ENCODE measurements around the gene CDC42EP5.

Gene CDC42EP5

DNA sequence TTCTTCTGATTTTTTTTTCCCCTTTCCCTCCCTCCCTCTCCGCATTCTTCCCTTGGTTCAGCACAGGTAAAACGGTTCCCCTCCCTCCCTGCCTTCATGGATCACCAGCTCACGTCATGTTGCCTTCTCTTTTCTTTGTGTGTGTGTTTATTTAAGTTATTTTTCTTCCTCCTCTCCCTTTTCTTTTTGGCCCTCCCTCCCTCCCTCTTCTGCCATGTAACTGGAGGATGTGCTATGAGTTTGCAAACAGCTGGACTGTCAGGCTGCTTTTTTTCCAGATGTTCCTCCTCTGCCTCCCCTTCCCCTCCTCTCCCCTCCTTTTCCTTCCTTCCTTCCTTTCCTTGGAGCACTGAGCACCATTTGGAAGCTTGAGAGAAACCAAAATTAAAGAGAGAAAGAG is 11.5 kb downstream of the CDC42EP5 start:
- no peak for DNase-seq

DNA sequence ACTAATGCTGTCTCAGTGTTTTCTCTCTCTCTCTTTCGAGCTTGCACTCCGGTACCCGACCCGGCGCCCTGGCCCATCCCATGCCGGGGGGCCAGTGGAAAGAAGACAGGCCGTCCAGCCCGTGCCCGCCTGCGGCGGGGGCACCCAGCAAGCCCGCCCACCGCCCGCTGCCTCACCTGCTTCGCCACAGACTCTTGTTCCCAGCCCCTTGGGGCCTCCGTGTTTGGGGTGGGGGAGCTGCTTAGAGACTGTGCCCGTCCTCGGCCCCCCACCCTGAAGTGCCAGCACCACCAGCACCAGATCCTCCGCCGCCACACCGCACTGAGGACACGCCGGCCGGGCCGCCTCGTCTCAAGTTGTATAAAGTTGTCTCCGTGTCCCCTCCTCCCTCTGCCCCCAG is 11.9 kb downstream of the CDC42EP5 start:
- no peak for DNase-seq

DNA sequence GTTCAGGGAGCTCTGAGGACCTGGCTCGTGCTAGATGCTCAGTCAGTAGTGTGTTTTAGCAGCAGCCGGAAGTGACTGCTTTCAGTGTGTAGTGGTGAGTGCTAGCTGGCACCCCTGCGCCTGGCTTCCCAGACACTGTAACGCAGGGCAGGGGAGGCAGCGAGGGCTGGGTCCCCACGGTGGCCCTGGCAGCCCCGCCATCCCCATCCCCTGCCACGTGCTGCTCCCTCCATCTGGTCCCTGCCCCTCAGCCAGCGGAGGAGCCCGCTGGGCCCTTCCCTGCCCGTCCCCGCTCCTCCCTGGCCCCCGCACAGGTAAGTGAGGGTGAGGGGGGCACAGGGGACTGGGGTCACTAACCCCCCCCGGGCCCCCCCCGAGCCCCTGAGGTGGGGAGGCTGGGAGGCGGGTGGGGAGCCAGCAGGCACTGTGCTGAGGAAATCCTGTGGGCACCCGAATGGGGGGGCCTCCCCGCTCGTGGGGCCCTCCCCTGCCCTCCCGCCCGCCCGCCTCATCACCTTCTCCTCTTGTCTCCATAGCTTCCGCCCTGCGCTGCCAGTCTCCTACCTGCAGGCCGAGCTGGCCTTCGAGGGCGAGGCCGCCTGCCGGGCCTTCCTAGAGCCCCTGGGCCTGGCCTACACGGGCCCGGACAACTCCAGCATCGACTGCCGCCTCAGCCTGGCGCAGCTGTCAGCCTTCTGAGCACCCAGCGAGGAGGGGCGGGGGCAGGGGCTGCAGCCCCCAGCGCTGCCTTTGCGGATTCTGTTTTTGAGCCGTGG is 12.7 kb downstream of the CDC42EP5 start:
- DNase-seq, result no peak

DNA sequence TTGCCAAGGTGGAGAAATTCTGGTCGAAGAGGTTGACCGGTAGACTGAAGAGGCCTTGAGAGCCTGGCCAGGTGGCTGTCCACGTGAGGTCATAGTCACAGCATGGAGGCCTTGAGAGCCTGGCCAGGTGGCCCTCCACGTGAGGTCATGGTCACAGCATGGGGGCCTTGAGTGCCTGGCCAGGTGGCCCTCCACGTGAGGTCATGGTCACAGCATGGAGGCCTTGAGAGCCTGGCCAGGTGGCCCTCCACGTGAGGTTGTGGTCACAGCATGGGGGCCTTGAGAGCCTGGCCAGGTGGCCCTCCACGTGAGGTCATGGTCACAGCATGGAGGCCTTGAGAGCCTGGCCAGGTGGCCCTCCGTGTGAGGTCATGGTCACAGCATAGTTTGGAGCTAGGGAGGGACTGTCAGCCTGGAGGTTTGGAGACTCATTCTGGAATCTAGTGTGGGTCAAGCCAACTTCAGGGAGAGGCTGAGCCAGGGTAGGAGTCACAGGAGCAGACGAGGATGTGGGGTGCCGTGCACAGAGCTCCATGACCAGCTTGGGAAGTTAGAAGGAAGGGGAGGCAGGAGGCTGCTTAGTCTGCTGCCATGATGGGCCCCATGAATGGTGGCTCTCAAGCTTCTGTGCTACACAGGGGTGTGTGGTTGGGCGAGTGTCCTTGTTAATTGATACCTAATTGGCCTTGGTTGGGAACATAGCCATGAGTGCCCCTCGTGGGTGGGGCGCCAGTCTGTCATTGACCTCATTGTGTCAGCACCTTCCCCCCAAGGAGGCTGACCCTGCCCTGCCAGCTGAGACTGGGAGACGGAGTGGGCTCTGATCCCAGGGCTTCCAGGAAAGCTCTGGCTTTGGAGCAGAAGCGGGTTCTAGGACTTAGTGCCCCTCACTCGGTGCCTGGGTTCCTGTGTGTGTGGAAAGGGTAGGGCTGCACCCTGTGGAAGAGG is 13.5 kb downstream of the CDC42EP5 start:
- no peak for DNase-seq

DNA sequence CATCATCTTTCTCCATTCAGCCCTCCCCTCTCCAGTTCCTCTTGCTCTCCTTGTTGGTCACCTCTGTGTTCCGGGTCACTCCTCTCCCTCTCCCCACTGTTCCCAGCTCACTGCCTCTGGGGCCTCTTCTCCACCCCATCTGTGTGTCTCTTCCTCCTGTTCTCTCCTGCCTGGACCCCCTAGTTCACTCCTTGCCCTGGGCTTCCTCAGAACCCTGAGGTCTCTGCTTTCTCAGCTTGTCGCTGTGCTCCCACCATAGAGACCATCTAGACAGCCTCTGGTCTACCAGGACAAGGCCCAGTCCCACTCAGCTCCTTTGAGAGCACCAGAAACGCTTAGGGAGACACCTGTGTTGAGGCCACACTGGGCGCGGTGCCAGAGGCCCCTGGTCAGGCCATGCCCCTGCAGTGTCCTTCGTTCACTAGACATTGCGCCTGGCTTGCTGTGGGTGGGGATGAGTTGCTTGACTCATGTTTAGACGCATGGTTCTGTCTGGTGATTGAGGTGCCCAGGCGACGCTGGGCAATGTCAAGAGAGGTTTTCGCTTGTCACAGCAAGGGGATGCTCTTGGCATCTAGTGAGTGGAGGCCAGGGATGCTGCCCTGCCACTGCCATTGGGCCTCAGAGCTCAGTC is 14.3 kb downstream of the CDC42EP5 start:
- no peak for DNase-seq

DNA sequence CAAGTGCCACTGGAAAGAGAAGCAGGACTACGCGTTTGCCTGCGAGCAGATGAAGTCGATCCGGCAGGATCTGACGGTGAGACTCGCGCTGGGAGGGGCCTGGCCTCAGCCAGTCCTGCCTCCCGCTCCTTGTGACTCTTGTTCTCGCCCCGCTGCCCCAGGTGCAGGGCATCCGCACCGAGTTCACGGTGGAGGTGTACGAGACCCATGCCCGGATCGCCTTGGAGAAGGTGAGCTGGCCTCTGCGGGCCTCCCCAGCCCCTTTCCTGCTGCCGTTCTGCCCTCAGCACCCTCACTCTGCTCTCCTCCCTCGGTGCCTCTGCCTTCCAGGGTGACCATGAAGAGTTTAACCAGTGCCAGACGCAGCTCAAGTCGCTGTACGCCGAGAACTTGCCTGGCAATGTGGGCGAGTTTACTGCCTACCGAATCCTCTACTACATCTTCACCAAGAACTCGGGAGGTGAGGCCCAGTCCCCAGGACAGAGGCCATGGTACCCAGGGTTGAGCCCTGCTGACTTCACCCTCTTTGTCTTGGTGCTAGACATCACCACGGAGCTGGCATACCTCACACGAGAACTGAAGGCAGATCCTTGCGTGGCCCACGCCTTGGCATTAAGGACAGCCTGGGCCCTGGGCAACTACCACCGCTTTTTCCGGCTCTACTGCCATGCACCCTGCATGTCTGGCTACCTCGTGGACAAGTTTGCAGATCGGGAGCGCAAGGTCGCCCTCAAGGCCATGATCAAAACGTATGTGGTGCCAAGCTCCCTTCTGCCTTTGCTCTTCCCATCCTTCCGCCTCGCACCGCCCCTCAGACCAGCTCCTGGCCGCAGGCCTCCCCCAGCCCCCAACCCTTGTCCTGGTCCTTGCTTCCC is 15.1 kb downstream of the CDC42EP5 start:
- no peak for DNase-seq

DNA sequence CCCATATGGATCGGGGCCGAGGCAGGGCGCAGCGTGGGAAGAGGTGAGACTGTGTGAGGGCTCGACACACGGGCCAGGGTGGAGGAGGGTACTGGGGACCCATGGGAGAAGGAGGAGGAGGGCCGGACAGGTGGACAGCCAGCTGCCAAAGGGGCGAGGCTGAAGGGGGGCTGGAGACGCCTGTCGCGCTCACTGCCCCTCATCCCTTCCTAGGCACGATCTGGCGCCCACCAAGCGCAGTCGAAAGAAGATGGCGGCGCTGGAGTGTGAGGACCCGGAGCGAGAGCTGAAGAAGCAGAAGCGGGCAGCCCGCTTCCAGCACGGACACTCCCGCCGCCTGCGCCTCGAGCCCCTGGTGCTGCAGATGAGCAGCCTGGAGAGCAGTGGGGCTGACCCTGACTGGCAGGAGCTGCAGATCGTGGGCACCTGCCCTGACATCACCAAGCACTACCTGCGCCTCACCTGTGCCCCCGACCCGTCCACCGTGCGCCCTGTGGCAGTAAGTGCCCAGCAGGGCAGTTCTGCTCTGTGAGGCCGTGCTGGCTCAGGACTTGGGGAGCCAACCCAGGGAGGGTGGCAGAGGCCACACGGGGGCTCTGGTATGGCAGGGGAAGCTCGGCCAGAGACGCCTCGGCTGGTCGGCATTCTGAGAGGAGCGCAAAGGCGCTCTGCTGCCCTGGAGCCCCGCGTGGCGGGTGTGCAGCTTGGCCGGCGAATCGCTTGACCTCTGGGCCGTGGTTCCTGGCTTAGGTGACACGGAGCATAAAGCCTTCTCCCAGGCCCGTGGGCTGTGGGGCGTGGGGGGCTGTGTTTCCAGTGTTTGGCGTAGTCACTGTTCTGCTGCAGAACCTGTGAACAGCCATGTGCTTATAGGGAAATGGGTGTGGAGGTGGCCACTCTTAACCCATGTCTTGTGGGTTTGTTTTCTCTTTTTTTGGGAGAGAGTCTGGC is 16.4 kb downstream of the CDC42EP5 start:
- DNase-seq, result no peak

DNA sequence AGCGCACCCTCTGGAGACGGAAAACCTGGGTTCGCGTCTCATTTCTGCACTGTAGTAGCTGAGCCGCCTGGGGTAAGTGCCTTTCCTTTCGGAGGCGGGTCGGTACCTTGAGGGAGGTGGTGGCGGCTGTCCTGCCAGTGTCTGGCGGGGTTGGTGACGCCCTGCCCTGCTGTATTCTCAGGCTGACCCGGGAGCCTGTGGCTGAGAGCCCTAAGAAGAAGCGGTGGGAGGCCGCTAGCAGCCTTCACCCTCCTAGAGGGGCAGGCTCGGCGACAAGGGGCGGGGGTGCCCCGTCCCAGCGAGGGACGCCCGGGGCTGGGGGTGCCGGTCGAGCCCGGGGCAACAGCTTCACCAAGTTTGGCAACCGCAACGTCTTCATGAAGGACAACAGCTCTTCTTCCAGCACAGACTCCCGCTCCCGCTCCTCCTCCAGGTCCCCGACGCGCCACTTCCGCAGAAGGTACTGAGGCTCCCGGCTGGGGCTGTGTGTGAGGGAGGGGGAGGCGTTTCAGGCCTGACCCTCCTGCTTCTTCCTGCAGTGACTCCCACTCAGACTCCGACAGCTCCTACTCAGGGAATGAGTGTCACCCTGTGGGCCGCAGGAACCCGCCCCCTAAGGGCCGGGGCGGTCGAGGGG is 17.2 kb downstream of the CDC42EP5 start:
- DNase-seq, result no peak

DNA sequence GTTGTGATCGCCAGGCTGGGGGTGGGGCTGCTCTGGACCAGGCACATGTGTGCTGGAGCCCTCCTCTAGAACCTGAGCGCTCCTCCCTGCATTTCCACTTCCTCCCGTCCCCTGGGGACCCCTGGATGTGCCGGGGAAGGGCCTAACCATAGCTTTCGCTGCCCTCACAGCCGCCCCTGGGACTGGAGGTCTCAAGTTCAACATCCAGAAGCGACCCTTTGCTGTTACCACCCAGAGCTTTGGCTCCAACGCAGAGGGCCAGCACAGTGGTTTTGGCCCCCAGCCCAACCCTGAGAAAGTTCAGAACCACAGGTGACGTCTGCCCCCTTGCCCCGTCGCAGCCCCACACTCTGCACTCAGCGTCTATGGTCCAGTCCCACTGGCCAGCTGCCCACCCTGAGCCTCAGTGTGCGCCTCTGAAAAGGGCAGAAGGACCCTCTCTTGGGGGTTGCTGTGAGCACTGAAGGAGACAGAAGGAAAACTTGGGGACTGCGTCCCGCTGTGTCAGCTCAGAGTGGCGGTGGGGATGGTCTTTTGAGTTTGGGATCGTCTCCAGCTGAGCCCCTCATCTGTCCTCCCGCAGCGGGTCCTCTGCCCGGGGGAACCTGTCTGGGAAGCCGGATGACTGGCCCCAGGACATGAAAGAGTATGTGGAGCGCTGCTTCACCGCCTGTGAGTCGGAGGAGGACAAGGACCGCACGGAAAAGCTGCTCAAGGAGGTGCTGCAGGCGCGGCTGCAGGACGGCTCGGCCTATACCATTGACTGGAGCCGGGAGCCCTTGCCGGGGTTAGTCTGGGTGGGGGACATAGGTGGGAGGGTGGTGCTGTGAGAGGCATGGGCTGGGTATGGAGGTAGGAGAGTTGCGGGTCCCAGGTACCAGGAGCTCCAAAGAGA is 18.1 kb downstream of the CDC42EP5 start:
- DNase-seq, result no peak

DNA sequence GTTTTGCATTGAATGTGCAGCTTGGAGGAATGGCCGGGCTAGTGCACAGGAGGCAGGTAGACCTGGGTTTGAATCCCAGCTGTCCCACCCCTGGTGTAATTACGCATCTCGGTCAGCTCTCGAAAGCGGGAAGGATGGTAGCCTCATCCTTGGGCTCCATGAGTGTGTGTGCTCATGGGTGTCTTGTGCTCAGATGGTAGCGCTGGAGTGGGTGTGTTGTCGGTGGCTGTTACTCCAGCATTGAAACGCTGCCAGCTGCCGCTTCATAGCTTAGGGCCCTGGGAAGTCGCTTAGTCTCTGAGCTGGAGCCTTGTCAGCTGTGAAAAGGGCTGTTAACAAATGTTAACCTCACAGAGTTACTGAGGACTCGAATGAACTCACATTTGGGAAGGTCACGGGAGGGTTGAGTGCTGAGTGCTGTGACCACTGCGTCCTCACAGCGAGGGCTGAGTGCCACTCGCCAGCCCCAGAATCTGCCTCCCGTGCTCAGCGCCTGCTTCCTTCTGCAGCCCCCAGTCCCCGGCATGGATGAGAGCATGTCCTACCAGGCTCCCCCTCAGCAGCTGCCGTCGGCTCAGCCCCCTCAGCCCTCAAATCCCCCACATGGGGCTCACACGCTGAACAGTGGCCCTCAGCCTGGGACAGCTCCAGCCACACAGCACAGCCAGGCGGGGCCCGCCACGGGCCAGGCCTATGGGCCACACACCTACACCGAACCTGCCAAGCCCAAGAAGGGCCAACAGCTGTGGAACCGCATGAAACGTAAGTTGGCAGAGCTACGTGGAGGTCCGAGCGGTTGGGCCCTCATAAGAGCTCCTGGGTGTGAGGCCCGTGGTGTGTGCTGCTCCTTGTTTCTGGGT is 18.9 kb downstream of the CDC42EP5 start:
- DNase-seq, result no peak

DNA sequence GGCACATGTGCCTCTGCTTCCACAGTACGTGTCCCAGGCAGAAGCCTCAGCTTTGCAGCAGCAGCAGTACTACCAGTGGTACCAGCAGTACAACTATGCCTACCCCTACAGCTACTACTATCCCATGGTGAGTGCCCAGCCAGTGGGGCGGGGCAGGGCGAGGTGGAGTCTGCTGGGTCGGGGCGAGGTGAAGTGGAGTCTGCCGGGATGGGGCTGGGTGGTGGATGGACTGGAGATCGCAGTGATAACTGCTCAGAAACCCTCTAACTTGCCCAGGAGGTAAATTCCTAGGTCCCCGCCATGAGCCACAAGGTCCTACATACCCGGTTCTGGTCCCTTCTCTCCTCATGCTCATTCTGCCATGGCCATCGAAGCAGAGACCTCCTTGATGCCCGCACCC is 20.5 kb downstream of the CDC42EP5 start:
- DNase-seq, result no peak

DNA sequence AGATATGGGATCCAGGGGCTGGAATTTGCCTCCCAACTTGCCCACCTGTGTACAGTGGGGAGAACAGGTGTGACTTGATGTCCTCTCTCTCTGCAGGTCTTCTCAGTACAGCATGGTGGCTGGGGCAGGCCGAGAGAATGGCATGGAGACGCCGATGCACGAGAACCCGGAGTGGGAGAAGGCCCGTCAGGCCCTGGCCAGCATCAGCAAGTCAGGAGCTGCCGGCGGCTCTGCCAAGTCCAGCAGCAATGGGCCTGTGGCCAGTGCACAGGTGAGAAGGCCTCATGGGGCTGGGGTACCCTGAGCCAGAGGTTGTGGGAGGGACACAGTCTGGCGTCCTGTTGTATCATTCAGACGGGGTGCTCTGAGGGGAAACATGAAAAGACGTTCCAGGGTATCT is 21.1 kb downstream of the CDC42EP5 start:
- no peak for DNase-seq

DNA sequence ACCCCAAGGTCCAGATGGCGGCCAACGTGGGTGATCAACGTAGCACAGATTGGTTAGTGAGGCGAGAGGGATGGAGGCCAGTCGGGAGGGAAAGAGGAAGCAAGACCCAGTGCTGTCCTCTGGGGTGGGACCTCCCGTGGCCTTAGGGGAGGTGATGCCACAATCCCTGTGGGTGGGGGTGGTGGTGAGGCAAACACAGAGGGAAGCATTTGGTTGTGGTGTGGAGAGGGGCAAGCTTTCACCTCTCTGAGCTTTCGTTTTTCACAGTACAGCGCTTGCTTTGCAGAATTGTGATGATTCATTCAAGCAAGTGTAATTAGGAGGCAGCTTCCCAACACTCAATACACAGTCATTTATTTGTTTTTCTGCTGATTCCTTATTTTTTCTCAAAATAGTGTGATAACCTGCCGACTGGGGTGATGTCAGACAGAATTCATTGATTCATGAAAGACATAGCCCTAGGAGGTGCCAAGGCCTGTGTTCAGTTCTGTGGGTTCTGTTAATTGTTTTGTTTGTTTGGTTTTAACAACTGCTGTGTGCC is 21.7 kb downstream of the CDC42EP5 start:
- no peak for DNase-seq

DNA sequence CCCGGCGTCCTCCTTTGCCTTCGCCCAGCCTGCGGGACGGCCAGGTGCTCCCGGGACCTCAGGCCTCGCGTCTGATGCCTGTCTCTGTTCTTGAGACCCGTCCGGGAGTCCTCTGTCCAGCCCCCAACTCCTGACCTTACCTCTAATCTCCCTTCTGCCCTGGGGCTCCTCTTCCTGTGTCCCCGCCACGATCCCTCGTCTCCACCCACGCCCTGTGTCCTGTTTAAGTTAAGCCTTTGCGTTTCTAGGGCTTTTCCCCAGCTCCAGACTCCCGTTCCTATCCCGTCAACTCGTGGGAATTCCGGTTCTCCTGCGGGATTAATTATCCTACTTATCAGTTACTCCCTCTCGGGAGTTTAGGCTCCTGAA is 23.4 kb downstream of the CDC42EP5 start:
- no peak for DNase-seq

DNA sequence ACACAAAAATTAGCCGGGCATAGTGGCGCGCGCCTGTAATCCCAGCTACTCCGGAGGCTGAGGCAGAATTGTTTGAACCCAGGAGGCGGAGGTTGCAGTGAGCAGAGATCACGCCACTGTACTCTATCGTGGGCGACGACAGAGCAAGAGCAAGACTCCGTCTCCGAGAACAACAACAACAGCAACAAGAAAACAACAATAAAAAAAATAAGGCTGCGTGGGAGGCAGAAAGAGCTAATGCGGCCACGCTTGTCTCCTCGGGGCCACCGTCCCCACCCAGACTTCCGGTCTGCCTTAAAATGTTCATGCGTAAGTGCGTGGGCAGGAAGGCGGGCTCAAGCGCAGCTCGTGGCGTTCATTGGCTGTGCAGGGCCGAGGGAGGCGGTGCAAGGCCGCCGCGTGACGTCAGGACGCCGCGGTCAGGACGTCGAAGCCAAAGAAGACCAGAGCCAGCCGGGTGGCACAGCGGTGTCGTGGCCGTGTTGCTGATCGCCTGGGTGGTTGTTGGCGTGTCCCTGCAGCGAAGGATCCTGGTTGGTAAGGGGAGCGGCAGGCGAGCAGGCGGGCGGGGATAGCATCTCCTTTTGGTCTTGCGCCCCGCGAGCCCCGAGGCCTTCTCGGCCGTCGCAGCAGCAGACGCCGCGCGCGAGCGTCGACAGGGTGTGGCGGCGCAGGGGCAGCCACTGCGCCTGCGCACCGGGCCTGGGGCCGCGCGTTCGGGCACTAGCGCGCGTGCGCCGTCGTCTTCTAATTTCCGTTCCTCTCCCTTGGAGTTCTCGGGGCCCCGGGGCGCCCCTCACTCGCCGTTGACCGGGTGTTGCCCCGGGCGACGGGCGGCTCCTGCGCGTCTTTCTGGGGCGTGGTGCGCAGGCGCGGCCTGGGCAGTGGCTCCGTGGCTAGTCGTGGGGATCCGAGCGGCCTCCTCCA is 24.1 kb downstream of the CDC42EP5 start, which contains the start of gene LENG8:
LENG8 (plus strand) TSS at position 426 of the 927 bp plus-strand sequence. CDS start 2,146 bp downstream, outside the sequence.
- peak; percentile 96 for DNase-seq

DNA sequence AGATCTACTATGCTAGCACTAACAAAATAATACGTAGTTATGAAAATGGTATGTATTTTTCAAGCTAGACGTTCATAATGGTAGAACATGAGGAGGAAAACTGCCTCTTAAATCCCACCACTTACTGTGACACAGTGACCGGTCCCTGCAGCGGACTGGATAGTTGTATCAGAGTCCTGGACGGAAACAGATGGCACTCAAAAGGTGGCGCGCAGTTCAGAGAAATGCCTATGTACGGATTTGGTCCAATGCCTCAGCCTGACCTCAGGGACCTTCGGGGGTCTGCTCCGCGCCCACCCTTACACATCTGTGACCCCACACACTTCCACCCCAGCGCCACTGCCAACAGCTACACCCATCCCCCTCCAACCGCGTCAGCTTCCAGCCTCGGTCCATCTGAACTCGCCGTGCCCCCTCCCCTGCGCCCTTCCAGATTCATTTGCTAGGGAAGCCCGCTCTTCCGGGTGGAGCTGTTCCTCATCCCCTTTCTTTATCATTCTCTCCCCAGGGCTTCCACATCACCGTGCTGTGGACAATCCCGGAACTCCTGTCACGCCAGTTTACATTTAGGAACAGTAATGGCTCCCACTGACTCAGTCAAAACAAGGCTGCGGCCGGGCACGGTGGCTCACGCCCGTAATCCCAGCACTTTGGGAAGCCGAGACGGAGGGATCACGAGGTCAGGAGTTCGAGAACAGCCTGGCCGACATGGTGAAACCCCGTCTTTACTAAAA is 24.9 kb downstream of the CDC42EP5 start:
- no peak for DNase-seq
